Cardiac fibroblast (primary cell): ENCODE results near the gene GPC6.

Experiments used
- DNase-seq, 2 donors: peaks; one replicate each; pipeline versions ENCODE4 v3.0.0 to v3.0.0-alpha.2; 2010; ENCODE audit warnings: low read depth in 2 of 2
- H3K4me3 ChIP-seq, 2 donors: replicated peaks in 1 of 2; 1 replicate in 1 of 2; 2 replicates in 1 of 2; pipeline ENCODE4 v1.5.1; 2011; ENCODE audit warnings: low read depth in 2 of 2, low read length in 2 of 2, mild to moderate bottlenecking in 2 of 2, moderate library complexity in 1 of 2
- CTCF ChIP-seq: IDR thresholded peaks from one replicate; pipeline ENCODE4 v1.5.1; 2011; ENCODE audit warnings: low read depth, mild to moderate bottlenecking, low read length, inconsistent platforms

GPC6 gene

GRCh38 chr13:93882086-93882651 lies 655.6 kb downstream of the GPC6 start:
- no peak overlapping the region for H3K4me3 ChIP-seq
- no peak for TF ChIP-seq CTCF
- DNase-seq: peak in 1 of 2 donors; percentile 10

- no peak for DNase-seq
- H3K4me3 ChIP-seq: no peak overlapping the region
- TF ChIP-seq CTCF: no peak
Measured at GRCh38 chr13:93889430-93889951, 662.9 kb downstream of the GPC6 start.

GRCh38 chr13:93899981-93900380 lies 673.4 kb downstream of the GPC6 start:
- peak in 1 of 2 donors; percentile 22 for DNase-seq
- TF ChIP-seq CTCF: no peak
- no peak overlapping the region for H3K4me3 ChIP-seq

- no peak for TF ChIP-seq CTCF
- DNase-seq: peak; percentile 38 to 46
- H3K4me3 ChIP-seq: no peak overlapping the region
Measured at GRCh38 chr13:93900731-93901130, 674.1 kb downstream of the GPC6 start.

DNA sequence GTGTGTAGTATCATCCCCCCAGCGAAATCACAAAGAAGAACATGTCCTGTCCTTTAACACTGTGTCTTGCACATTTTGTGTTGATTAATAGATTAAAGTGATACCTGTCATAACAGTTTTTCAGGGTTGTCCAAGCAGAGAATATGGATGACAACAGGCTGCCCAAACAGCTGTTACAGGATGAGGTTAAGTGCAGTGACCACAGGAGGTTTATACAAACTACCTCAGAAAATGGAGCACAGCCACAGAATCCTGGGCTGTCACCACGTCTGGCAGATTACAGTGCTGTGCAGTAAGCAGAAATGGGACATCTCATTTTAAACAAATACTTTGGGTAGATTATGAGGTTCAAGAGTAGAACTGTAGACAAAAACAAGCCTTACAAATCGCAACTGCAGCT lies 677.3 kb downstream of the GPC6 start:
- no peak for DNase-seq
- TF ChIP-seq CTCF: no peak
- no peak overlapping the region for H3K4me3 ChIP-seq

GRCh38 chr13:93915269-93915809 lies 688.7 kb downstream of the GPC6 start:
- TF ChIP-seq CTCF: no peak
- peak; percentile 40 to 50 for DNase-seq
- H3K4me3 ChIP-seq: no peak overlapping the region
